BJ (cell line): Measurements from ENCODE around the gene PLIN3. TPM values are rescaled to one million over a fixed set of nuclear protein-coding genes. Genes with fewer than 3 reads are reported as not detected.
"Not testable (repeated sequence)": the region's sequence is repeated elsewhere in the genome, so short reads cannot be mapped to it uniquely, and the experiment has no call there.

Source experiments
- CTCF ChIA-PET: fragments of 350-600 bp; formaldehyde crosslinking; extraction: SDS; loops from one replicate; lab custom pipeline; 2021; ENCODE audit warnings: antibody characterized with exemption, inconsistent platforms; lab: Yijun Ruan, JAX
- POLR2A ChIA-PET: fragments of 300-600 bp; sonication (Branson Sonifier 250); formaldehyde crosslinking; extraction: SDS; loops from one replicate; lab custom pipeline; 2021; ENCODE audit warnings: antibody characterized with exemption; lab: Charles Lee
- DNase-seq: peaks from one replicate; pipeline ENCODE4 v3.0.0-alpha.2; 2011; ENCODE audit warnings: low read depth
- H3K27me3 ChIP-seq: 2 replicates; pipeline ENCODE4 v1.6.0; 2011; ENCODE audit warnings: low read length; ENCODE audit not compliant: control insufficient read depth, insufficient read depth
- H3K36me3 ChIP-seq: 2 replicates; pipeline ENCODE4 v1.5.1; 2011; ENCODE audit warnings: low read length; ENCODE audit not compliant: control insufficient read depth, insufficient read depth
- H3K4me3 ChIP-seq: 2 replicates; pipeline ENCODE4 v1.5.1; 2011; ENCODE audit warnings: low read depth, mild to moderate bottlenecking, control low read depth, low read length
- polyA plus RNA-seq: library from polyadenylated mRNA; depleted of rRNA; stranded (reverse); fragments of >200 nt; gene quantifications from 2 replicates; pipeline ENCODE4 v1.2.3, GENCODE V29; 2011
- TF ChIP-seq, protein P1 (sequence below): IDR thresholded peaks from 2 replicates; pipeline ENCODE4 v1.5.1; 2011; ENCODE audit warnings: low read depth, mild to moderate bottlenecking, control low read depth, inconsistent platforms, low read length, moderate library complexity; ENCODE audit not compliant: insufficient read depth

PLIN3 gene
- polyA plus RNA-seq, 1 experiment: 211 TPM

GRCh38 chr19:4806384-4806783, 61.1 kb downstream of the PLIN3 start:
- Histone ChIP-seq H3K36me3 (no peaks in the 10 kb centered on the region), H3K27me3 (no peaks in the 10 kb centered on the region), H3K4me3 (no peak overlapping the region)
- POLR2A ChIA-PET: no interaction called here
- TF ChIP-seq, protein P1, sequence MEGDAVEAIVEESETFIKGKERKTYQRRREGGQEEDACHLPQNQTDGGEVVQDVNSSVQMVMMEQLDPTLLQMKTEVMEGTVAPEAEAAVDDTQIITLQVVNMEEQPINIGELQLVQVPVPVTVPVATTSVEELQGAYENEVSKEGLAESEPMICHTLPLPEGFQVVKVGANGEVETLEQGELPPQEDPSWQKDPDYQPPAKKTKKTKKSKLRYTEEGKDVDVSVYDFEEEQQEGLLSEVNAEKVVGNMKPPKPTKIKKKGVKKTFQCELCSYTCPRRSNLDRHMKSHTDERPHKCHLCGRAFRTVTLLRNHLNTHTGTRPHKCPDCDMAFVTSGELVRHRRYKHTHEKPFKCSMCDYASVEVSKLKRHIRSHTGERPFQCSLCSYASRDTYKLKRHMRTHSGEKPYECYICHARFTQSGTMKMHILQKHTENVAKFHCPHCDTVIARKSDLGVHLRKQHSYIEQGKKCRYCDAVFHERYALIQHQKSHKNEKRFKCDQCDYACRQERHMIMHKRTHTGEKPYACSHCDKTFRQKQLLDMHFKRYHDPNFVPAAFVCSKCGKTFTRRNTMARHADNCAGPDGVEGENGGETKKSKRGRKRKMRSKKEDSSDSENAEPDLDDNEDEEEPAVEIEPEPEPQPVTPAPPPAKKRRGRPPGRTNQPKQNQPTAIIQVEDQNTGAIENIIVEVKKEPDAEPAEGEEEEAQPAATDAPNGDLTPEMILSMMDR: no peak
- CTCF ChIA-PET: interaction anchor here (1.1 to 8.3 kb wide), 4 partner anchors 44 to 230 kb away, joined by 3 to 225 read pairs (median 76); partner anchors contain the start of gene UHRF1
- DNase-seq: no peak

- CTCF ChIA-PET: interaction anchor here (0.6 to 8.3 kb wide), 13 partner anchors 8 to 226 kb away, joined by 3 to 225 read pairs (median 4); partner anchors contain the start of gene FEM1A
- H3K36me3 ChIP-seq, DNase-seq, H3K27me3 ChIP-seq, H3K4me3 ChIP-seq, POLR2A ChIA-PET: not testable (repeated sequence)
These were observed 62.3 kb downstream of the PLIN3 start for GRCh38 chr19:4805140-4805539.

GRCh38 chr19:4803736-4804695, 63.5 kb downstream of the PLIN3 start:
- DNase-seq: no peak
- Histone ChIP-seq H3K4me3 (no peak overlapping the region), H3K27me3 (no peaks in the 10 kb centered on the region), H3K36me3 (no peaks in the 10 kb centered on the region)
- TF ChIP-seq, protein P1: peak; percentile 85
- ChIA-PET POLR2A (no interaction called here), CTCF (interaction anchor here (0.7 to 8.3 kb wide), 15 partner anchors 9 to 227 kb away, joined by 3 to 225 read pairs (median 4); partner anchors contain the start of genes FEM1A and TICAM1)

- no peak overlapping the region for H3K4me3 ChIP-seq
- CTCF ChIA-PET: interaction anchor here (3.4 to 5.1 kb wide), 2 partner anchors 12 to 64 kb away, joined by 15 to 19 read pairs; partner anchors contain the start of gene FEM1A
- POLR2A ChIA-PET: no interaction called here
- H3K27me3 ChIP-seq: no peaks in the 10 kb centered on the region
- TF ChIP-seq, protein P1: no peak
- no peak for DNase-seq
- no peaks in the 10 kb centered on the region for H3K36me3 ChIP-seq
These were observed 64.8 kb downstream of the PLIN3 start for GRCh38 chr19:4802711-4803110.

- CTCF ChIA-PET: interaction anchor here (0.6 to 5.1 kb wide), 4 partner anchors 8 to 102 kb away, joined by 4 to 19 read pairs (median 10); partner anchors contain the start of gene FEM1A
- POLR2A ChIA-PET: no interaction called here
- TF ChIP-seq, protein P1: no peak
- Histone ChIP-seq H3K4me3 (no peak overlapping the region), H3K27me3 (no peaks in the 10 kb centered on the region), H3K36me3 (peaks cover 2% of the 10 kb centered on the region; the same call in 1 of the 2 replicates)
- DNase-seq: no peak
These were observed 66.3 kb downstream of the PLIN3 start for GRCh38 chr19:4801085-4801619.
